GM19240 (cell line): ENCODE measurements around the gene TMEM248.
"Not testable (repeated sequence)": the region's sequence is repeated elsewhere in the genome, so short reads cannot be mapped to it uniquely, and the experiment has no call there.

ENCODE experiments used
- DNase-seq: peaks from one replicate; pipeline ENCODE4 v3.0.0; 2011; ENCODE audit warnings: low spot score; ENCODE audit not compliant: insufficient read length

TMEM248 gene

DNA sequence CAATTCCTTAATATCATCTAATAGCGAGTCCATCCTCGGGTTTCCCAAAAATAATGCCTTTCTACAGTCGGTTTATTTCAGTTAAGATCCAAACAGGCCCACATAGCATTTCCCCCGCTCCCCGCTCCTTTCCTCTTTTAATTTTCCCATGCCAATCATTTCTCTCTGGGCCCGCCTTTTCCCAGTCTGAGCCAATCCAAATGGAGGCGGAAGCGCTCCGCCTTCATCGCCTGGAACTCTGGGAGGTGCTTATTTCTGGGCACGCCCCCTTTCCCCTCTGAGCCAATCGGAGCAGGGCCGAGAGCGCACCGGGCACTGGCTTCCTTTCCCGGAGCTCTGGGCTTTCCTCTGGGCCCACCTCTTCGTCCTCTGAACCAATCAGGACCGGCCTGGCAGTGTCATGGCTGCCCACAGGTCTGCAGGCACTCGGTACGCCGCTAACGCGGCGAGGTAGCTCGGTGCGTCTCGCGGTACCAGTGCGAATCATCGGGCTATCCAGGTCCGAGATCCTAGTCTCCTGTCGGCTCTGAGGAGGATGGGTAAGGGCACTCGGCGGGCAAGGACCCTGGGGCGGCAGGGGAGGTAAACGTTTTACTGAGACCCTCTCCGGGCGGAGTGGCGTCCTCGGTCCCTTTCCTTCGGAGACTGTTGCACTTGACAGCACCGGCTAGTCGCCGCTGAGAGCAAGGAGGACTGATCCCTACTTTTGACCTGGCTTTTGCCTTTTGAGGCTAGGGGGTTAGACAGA lies 75.6 kb downstream of the TMEM248 start, which contains the start of gene TYW1:
TSS of gene TYW1 (plus strand) at position 390 of the 748 bp plus-strand sequence. CDS start at position 536, 146 bp downstream.
- DNase-seq = not testable (repeated sequence)

- not testable (repeated sequence) for DNase-seq
These were observed 79.7 kb downstream of the TMEM248 start for GRCh38 chr7:67000601-67001258.

GRCh38 chr7:67004145-67004544 lies 83.1 kb downstream of the TMEM248 start:
- DNase-seq = not testable (repeated sequence)

DNA sequence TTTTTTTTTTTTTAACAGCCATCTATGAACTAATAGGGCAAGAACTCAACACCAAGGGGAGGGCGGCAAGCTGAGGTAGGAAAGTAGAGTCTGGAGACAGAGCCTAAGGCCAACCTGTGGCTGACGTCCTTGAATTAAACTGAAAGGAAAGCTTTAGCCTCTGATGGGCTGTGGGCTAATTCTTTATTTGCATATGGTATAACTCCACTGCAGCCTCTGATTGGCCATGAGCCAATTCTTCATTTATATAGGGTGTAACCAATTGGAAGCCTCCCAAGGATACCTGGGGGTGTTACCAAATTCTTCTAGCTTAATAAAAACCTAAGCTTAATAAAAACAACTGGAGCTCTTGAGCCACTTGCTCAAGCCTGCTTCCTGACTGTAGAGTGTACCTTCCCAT lies 85.9 kb downstream of the TMEM248 start:
- no peak for DNase-seq
